K562 (cell line): ENCODE results near the gene BRPF1. TPM values are rescaled to one million over a fixed set of nuclear protein-coding genes. Genes with fewer than 3 reads are reported as not detected.

Experiments used
- BRF2 ChIP-seq: IDR thresholded peaks from 3 replicates; pipeline ENCODE4 v1.6.1; 2011; ENCODE audit warnings: borderline replicate concordance, mild to moderate bottlenecking; ENCODE audit not compliant: insufficient read length, insufficient read depth
- EP300 ChIP-seq: IDR thresholded peaks from 2 replicates; pipeline ENCODE4 v1.6.1; 2012; ENCODE audit warnings: low read length, improper control_type of control experiment
- EP400 ChIP-seq: fragments of 450-650 bp; IDR thresholded peaks from 2 replicates; pipeline ENCODE4 v1.6.1; 2017; ENCODE audit warnings: antibody characterized with exemption, mild to moderate bottlenecking, moderate library complexity
- HCFC1 ChIP-seq: IDR thresholded peaks from 2 replicates; pipeline ENCODE4 v1.6.1; 2012; ENCODE audit warnings: low read depth, low read length, improper control_type of control experiment
- IRF2 ChIP-seq: sonication (generic); formaldehyde crosslinking; IDR thresholded peaks from 2 replicates; pipeline ENCODE4 v1.8.1; 2022; ENCODE audit warnings: mild to moderate bottlenecking, missing genetic modification reagents
- MITF ChIP-seq: IDR thresholded peaks from 2 replicates; pipeline ENCODE4 v1.6.1; 2014; ENCODE audit warnings: antibody characterized with exemption
- NONO ChIP-seq, 2 experiments: fragments of 200-400 bp in 1 of 2; fragments of 450-650 bp in 1 of 2; formaldehyde crosslinking in 1 of 2; IDR thresholded peaks; 2 replicates each; pipeline ENCODE4 v1.6.1; 2017; ENCODE audit warnings: low read depth in 2 of 2, mild to moderate bottlenecking in 2 of 2, moderate library complexity in 2 of 2, low read length in 1 of 2
- POLR2G ChIP-seq: fragments of 200-400 bp; formaldehyde crosslinking; IDR thresholded peaks from 2 replicates; pipeline ENCODE4 v1.6.1; 2017; ENCODE audit warnings: low read depth, mild to moderate bottlenecking, antibody characterized with exemption, low read length, moderate library complexity
- RFX7 ChIP-seq: fragments of 250-450 bp; sonication (Bioruptor Pico); IDR thresholded peaks from 2 replicates; pipeline ENCODE4 v1.5.1; 2021; ENCODE audit warnings: mild to moderate bottlenecking
- RNF219 ChIP-seq: fragments of 250-450 bp; sonication (Bioruptor Pico); IDR thresholded peaks from 2 replicates; pipeline ENCODE4 v1.5.0; 2022; ENCODE audit warnings: mild to moderate bottlenecking
- SFPQ ChIP-seq: fragments of 200-400 bp; formaldehyde crosslinking; IDR thresholded peaks from 2 replicates; pipeline ENCODE4 v1.6.1; 2017; ENCODE audit warnings: mild to moderate bottlenecking, low read depth, low read length, moderate library complexity
- TEAD1 ChIP-seq, 2 experiments: fragments of 450-650 bp in 1 of 2; sonication (generic) in 1 of 2; formaldehyde crosslinking; IDR thresholded peaks; 2 replicates each; pipeline versions ENCODE4 v1.4.0 to v1.8.0; 2020 to 2022; ENCODE audit warnings: mild to moderate bottlenecking in 2 of 2, missing genetic modification reagents in 1 of 2
- THRA ChIP-seq: fragments of 450-650 bp; IDR thresholded peaks from 2 replicates; pipeline ENCODE4 v1.6.1; 2017; ENCODE audit warnings: mild to moderate bottlenecking, moderate library complexity
- TOE1 ChIP-seq, 2 experiments: fragments of 450-650 bp in 1 of 2; sonication (generic) in 1 of 2; formaldehyde crosslinking in 1 of 2; IDR thresholded peaks; 2 replicates each; pipeline versions ENCODE4 v1.7.1 to v1.8.0; 2016 to 2022; ENCODE audit warnings: borderline replicate concordance in 2 of 2, mild to moderate bottlenecking in 2 of 2, antibody characterized with exemption in 1 of 2, inconsistent platforms in 1 of 2, low read depth in 1 of 2, missing genetic modification reagents in 1 of 2, moderate library complexity in 1 of 2
- TRIM24 ChIP-seq, 2 experiments: fragments of 450-650 bp; IDR thresholded peaks; 2 replicates each; pipeline ENCODE4 v1.6.1; 2016
- ZNF146 ChIP-seq: IDR thresholded peaks from one replicate; pipeline ENCODE4 v1.6.1; 2018; ENCODE audit warnings: missing compliant biosample characterization; ENCODE audit not compliant: unreplicated experiment
- ZNF197 ChIP-seq: fragments of 200-800 bp; sonication (Bioruptor generic); IDR thresholded peaks from 2 replicates; pipeline ENCODE4 v1.6.1; 2016; ENCODE audit warnings: low read depth, missing genetic modification characterization, missing compliant biosample characterization
- ZNF431 ChIP-seq: sonication (generic); formaldehyde crosslinking; IDR thresholded peaks from 2 replicates; pipeline ENCODE4 v1.8.0; 2022; ENCODE audit warnings: mild to moderate bottlenecking, missing genetic modification reagents
- ZNF584 ChIP-seq: fragments of 200-800 bp; sonication (Bioruptor generic); IDR thresholded peaks from 2 replicates; pipeline ENCODE4 v1.6.1; 2016; ENCODE audit warnings: low read depth, mild to moderate bottlenecking, missing genetic modification characterization, missing compliant biosample characterization
- polyA plus RNA-seq, 8 experiments: library from polyadenylated mRNA; depleted of rRNA in 4 of 8; stranded (reverse) in 5 of 8; unstranded in 3 of 8; fragments of >200 nt; fragmentation: Nextera tagmentation in 2 of 8; fragmentation: Illumina TruSeq in 1 of 8; extraction: Ambion mirVana in 2 of 8; extraction: Trizol in 1 of 8; gene quantifications; 2 replicates each; pipeline versions ENCODE4 v1.2.1 to v1.2.3, GENCODE V29; 2011 to 2014; ENCODE audit warnings: inconsistent platforms in 1 of 8, missing spikeins in 1 of 8
- total RNA-seq, 7 experiments: library from RNA; depleted of rRNA in 6 of 7; stranded (reverse); fragments of >200 nt in 6 of 7; fragmentation: Illumina TruSeq in 2 of 7; extraction: Trizol in 2 of 7; gene quantifications; 2 replicates each; pipeline versions ENCODE4 v1.2.1 to v1.2.3, GENCODE V29; 2011 to 2021; ENCODE audit warnings: low replicate concordance in 1 of 7

BRPF1 gene
- total and polyA plus RNA-seq, 9 of the 15 experiments (the other 6 are each of a cell fraction or from before 2014, with no cell fraction given): 1.1 to 40.2 (median 23.5) TPM

- TF ChIP-seq SFPQ: no peak
- TF ChIP-seq ZNF584: no peak
- TF ChIP-seq ZNF197: no peak
- TF ChIP-seq ZNF431 (CRISPR knock-in tag): no peak
- TF ChIP-seq POLR2G: no peak
- TF ChIP-seq RFX7: no peak
- no peak for TF ChIP-seq ZNF146
- no peak for TF ChIP-seq RNF219 (CRISPR knock-in tag)
- TF ChIP-seq EP400: peak; percentile 79
- TF ChIP-seq EP300: peak; percentile 79
- TF ChIP-seq TOE1 (IDR thresholded peaks at IDR 0.05; ENCODE audit: borderline replicate concordance): peak; percentile 88
- 0 out of 2 replicates have a peak, but pooled peaks have one; percentile 62 for TF ChIP-seq TOE1 (CRISPR knock-in tag; IDR thresholded peaks at IDR 0.05; ENCODE audit: borderline replicate concordance, low read depth)
- peak; percentile 93 for TF ChIP-seq MITF
- peak in 1 of 2 experiments; percentile 54; a peak in 1 of 4 replicates for TF ChIP-seq NONO (IDR thresholded peaks at IDR 0.05; ENCODE audit: low read depth in 2 of 2, low read length in 1 of 2)
- TF ChIP-seq HCFC1: peak; percentile 56
- no peak for TF ChIP-seq BRF2
- no peak for TF ChIP-seq TEAD1 (CRISPR knock-in tag; IDR thresholded peaks at IDR 0.05)
- TF ChIP-seq THRA: no peak
- peak in 1 of 2 experiments; percentile 48; a peak in 1 of 4 replicates for TF ChIP-seq TRIM24 (IDR thresholded peaks at IDR 0.05)
- no peak for TF ChIP-seq IRF2 (CRISPR knock-in tag)
Measured at GRCh38 chr3:9715764-9716437, 15.6 kb upstream of the BRPF1 start (continued).
